DMS79 (cell line): ENCODE data around the gene FMNL2.

Experiments used
- DNase-seq: peaks from one replicate; lab custom pipeline; 2025; lab: John Stamatoyannopoulos, UW

The FMNL2 gene

GRCh38 chr2:152339556-152340286 lies 4.7 kb downstream of the FMNL2 start:
- DNase-seq, result no peak

- DNase-seq, result no peak
These were observed 7.5 kb downstream of the FMNL2 start for GRCh38 chr2:152342259-152343046.

- no peak for DNase-seq
These were observed 8.5 kb downstream of the FMNL2 start for GRCh38 chr2:152343426-152343825.

GRCh38 chr2:152344579-152345195 lies 9.7 kb downstream of the FMNL2 start:
- DNase-seq, result no peak

GRCh38 chr2:152347076-152347475 lies 12.1 kb downstream of the FMNL2 start:
- no peak for DNase-seq

- DNase-seq, result no peak
These were observed 13.4 kb downstream of the FMNL2 start for GRCh38 chr2:152348388-152348787.

GRCh38 chr2:152349416-152349815 lies 14.4 kb downstream of the FMNL2 start:
- no peak for DNase-seq

GRCh38 chr2:152350155-152350679 lies 15.2 kb downstream of the FMNL2 start:
- DNase-seq, result no peak

- no peak for DNase-seq
These were observed 17.6 kb downstream of the FMNL2 start for GRCh38 chr2:152352616-152353015.

GRCh38 chr2:152353364-152353763 lies 18.4 kb downstream of the FMNL2 start:
- DNase-seq, result no peak

GRCh38 chr2:152354069-152354755 lies 19.2 kb downstream of the FMNL2 start:
- DNase-seq, result no peak

- DNase-seq, result no peak
These were observed 19.9 kb downstream of the FMNL2 start for GRCh38 chr2:152354909-152355308.

GRCh38 chr2:152355409-152355831 lies 20.4 kb downstream of the FMNL2 start:
- no peak for DNase-seq

- DNase-seq, result no peak
These were observed 24.8 kb downstream of the FMNL2 start for GRCh38 chr2:152359573-152360363.

GRCh38 chr2:152363936-152364335 lies 29.0 kb downstream of the FMNL2 start:
- DNase-seq, result no peak

GRCh38 chr2:152367547-152368390 lies 32.8 kb downstream of the FMNL2 start:
- DNase-seq, result no peak

GRCh38 chr2:152369176-152369860 lies 34.3 kb downstream of the FMNL2 start:
- no peak for DNase-seq

GRCh38 chr2:152370783-152371182 lies 35.8 kb downstream of the FMNL2 start:
- no peak for DNase-seq

GRCh38 chr2:152372438-152372984 lies 37.5 kb downstream of the FMNL2 start:
- no peak for DNase-seq
